Smooth muscle cell of trachea (primary cell): ENCODE data around the gene CLTCL1. TPM values are rescaled to one million over a fixed set of nuclear protein-coding genes. Genes with fewer than 3 reads are reported as not detected.

Experiments
- total RNA-seq: library from RNA; depleted of rRNA; stranded (reverse); fragments of >200 nt; gene quantifications from 2 replicates; pipeline ENCODE4 v1.2.1, GENCODE V29; 2014

The CLTCL1 gene
- 9.1 and 9.6 TPM in 2 replicates for total RNA-seq

GRCh38 chr22:19291580-19292457 is at the start of gene CLTCL1:
CLTCL1 (minus strand) TSS chr22:19291719; CDS start chr22:19291641, 78 bp downstream.

DNA sequence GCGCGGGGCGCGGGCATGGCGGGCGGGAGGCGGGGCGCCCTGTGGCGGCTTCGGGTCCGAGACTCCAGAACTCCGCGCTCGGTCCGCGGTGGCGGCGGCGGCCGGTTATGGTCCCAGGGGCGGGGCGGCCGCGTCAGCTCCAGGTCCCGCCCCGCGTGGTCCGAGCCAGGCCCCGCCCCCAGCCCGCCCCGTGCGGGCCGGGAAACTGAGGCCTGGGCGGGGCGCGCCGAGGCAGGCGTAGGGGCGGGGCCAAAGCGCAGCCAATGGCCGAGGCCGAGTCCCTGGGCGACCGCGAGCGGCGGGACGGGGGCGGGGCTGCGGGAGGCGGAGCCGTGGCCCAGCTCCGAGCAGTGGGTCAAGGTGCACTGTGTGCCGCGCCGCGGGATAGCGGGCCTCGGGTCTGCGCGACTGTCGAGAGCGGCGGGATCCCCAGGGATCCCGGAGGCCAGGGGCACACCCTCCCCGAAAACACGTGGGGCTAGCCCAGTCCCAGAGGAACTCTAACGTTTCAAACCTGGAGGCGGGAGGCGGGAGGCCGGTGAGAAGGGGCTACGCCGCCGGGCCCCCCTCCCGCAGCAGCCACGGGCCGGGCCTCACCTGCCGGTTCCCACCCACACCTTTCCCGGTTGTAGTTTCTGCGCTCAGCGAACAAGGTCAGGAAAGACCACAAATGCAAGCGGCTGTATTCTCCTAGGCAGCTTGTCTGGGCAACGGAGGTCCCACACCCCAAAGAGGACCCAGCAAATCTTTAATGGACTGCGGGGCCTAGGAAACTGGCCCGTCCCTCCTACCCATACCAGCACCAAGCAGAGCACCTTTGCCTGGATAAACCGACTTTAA is 112.6 kb downstream of the CLTCL1 start, which contains the start of gene SLC25A1:
SLC25A1 (minus strand) TSS at position 80 of the 840 bp plus-strand sequence; CDS start at position 17, 63 bp downstream.

GRCh38 chr22:19149991-19150390 is 141.5 kb downstream of the CLTCL1 start, which contains the start of gene GSC2:
GSC2 (minus strand) TSS chr22:19150292; CDS start chr22:19150283, 9 bp downstream.

GRCh38 chr22:19130959-19131684 is 160.4 kb downstream of the CLTCL1 start, which contains the start of gene TSSK2:
TSSK2 (plus strand) TSS chr22:19131308; CDS start chr22:19131400, 92 bp downstream.

Other genes with a start within 250 kb of the CLTCL1 start
- gene DGCR2, start 169.3 kb downstream of the CLTCL1 start, total RNA-seq = 50.3 and 62.4 TPM in 2 replicates
- not detected in 2 replicates for gene TSSK2, start 160.4 kb downstream of the CLTCL1 start, total RNA-seq
- gene ESS2, start 147.1 kb downstream of the CLTCL1 start, total RNA-seq = 10.0 and 11.4 TPM in 2 replicates
- not detected in 2 replicates for gene GSC2, start 141.4 kb downstream of the CLTCL1 start, total RNA-seq
- gene SLC25A1, start 113.0 kb downstream of the CLTCL1 start, total RNA-seq = 153 and 179 TPM in 2 replicates
- gene HIRA, start 140.0 kb upstream of the CLTCL1 start, total RNA-seq = 23.0 and 23.5 TPM in 2 replicates
- gene MRPL40, start 140.8 kb upstream of the CLTCL1 start, total RNA-seq = 37.2 and 57.6 TPM in 2 replicates
- gene C22orf39, start 156.0 kb upstream of the CLTCL1 start, total RNA-seq = 12.7 and 18.4 TPM in 2 replicates
- 42.0 and 71.0 TPM in 2 replicates for gene UFD1, start 187.5 kb upstream of the CLTCL1 start, total RNA-seq
- 3.0 and 12.2 TPM in 2 replicates for gene CDC45, start 188.2 kb upstream of the CLTCL1 start, total RNA-seq
- gene CLDN5, start 232.7 kb upstream of the CLTCL1 start, total RNA-seq = 0.17 and 2.2 TPM in 2 replicates